SKM-1 (cell line): ENCODE data around the gene ZC2HC1B.
A peak's percentile ranks its signal among the peaks of the same experiment; 100 is the strongest.

Experiments
- DNase-seq: peaks from one replicate; lab custom pipeline; 2025; ENCODE audit not compliant: unreplicated experiment; lab: John Stamatoyannopoulos, UW

ZC2HC1B gene

DNA sequence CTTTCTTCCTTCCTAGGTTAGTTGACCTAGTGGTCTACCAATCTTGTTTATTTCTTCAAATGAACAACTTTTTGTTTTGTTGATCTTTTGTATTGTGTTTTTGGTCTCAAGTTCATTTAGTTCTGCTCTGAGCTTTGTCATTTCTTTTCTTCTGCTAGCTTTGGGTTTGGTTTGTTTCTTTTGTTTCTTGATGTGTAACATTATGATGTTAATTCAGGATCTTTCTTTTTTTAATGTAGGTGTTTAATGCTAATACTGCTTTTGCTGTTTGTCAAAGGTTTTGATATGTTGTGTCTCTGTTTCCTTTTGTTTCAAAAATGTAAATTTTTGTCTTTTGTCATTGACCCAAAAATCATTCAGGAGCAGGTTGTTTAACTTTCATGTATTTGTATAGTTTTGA, 65.7 kb downstream of the ZC2HC1B start:
- DNase-seq = no peak

DNA sequence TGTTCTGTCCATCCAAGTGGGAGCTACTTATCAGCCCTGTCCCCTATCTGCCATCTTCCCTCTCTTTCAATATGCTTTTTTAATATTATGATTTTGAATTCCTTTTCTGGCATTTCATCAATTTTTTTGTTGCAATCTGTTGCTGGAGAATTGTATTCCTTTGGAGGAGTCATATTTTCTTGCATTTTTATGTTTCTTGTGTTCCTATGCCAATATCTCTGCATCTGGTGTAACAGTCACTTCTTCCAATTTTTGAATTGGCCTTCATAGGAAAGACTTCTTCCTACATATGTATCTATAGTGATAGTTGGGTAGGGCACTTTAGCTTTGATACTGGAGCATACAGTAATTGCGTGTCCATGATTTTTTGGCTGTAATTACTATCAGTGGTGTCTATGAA, 70.1 kb downstream of the ZC2HC1B start:
- no peak for DNase-seq

- no peak for DNase-seq
Measured at GRCh38 chr6:143934867-143935266, 70.6 kb downstream of the ZC2HC1B start.

GRCh38 chr6:143936347-143936746, 72.1 kb downstream of the ZC2HC1B start:
- no peak for DNase-seq

DNA sequence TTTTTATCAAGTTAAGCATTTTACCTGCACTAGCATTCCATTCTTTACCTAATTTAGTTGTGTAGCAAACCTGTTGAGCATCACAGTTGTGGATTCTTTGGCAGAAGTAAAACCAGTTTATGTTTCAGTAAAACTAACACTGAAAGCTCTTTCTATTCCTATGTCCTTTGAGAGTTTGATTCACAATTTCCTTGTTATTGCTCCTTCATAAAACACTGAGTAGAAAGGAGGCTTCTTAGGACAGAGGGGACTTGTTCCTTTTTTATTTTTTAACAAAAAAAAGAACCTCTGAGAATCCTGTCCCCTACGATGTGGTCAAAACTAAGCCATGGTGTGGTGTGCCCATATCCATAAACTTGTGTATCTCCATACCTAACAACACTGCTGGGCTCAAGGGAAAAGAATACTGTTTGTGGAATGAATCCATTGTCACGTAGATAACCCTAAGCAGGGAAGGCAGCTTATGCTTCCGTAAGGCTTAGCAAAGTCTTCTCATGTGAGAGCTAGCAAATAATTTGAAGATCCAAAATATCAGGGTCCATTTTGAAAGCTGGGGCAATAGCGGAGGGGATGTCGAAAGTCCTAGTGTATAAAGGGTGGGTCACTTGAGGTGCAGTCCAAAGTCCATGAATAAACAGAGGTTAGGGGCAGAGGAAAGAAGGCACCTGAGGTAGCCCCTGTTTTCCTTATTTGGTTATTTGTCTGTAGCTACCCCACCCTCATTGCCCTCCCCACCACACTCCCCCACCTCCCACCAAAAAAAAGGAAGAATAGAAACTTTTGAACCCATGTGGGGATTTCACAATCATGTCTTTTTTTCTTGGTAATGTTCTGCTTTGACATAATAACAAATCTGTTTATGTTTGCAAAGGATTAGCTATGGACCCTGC, 72.7 kb downstream of the ZC2HC1B start:
- DNase-seq = no peak

DNA sequence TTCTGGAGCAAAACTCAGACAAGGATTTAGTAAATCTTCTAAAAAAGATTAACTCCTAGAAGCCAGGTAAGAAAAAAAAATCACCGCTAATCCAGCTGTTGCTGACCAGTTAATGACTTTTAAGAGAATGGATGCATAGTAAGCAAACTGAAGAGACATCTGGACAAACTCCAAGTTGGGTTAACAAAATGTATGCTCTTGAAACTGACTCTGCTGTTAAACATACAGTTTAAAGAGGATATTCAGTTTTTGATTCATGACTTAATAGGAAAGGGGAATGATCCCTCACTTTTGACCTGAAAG, 73.3 kb downstream of the ZC2HC1B start:
- no peak for DNase-seq

- DNase-seq = no peak
Measured at GRCh38 chr6:143939364-143939763, 75.1 kb downstream of the ZC2HC1B start.

- DNase-seq = peak; percentile 64
Measured at GRCh38 chr6:143940011-143940597, 75.8 kb downstream of the ZC2HC1B start.

DNA sequence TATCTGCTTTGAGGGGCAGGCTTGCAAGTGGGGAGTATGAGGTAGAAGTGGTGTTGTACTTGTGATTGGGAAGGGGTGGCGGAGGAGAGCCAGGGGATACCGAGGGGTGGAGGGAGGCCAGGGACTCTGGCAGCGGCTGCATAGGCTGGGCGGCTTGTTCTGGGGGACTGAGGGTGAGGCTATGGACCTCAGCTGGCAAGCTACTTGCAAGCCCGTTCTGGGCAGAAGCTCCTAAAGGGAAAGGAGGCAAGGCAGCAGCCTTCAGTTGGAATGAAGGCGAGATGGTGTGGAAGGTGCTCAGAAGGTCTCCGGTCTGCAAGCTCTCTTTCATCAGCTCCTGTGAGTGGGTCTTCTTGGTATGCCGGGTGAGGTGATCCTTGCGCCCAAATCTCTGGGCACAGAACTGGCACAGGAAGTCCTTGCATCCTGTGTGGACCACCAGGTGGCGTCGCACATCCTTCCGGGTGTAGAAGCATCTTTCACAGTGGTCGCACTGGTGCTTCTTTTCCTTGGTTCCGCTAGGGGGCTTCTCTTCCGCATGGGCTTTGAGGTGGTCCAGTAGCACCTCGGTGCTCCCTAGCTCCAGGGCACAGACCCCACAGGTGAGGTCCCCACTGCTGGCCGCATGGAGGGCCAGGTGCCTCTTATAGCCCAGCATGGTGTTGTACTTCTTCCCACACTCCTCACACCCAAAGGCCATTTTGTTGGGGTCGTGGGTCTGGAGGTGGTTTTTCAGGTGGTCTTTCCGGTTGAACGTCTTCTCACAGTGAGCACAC, 77.8 kb downstream of the ZC2HC1B start:
- DNase-seq = no peak

DNA sequence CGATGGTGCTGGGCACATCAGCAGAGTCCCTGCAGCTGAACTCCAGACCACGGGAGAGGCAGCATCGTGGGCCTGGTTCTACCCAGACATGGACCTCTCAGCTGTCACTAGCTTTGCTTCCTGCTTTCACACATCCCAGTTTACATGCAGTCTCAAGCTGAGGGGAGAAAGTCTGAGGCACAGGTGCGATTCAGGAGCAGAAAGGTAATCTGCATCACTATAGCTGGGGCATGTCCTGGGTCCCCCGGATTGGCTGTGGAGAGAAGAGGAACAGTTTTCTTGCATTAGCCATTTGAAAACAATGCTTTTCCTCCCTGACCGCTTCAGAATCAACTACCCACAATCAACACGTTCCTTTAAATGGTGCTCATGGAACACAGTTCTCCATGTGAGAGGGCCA, 83.9 kb downstream of the ZC2HC1B start:
- DNase-seq = no peak

- no peak for DNase-seq
Measured at GRCh38 chr6:143949535-143949934, 85.3 kb downstream of the ZC2HC1B start.

GRCh38 chr6:143949962-143950361, 85.7 kb downstream of the ZC2HC1B start:
- no peak for DNase-seq

- no peak for DNase-seq
Measured at GRCh38 chr6:143950875-143951274, 86.6 kb downstream of the ZC2HC1B start.

- DNase-seq = no peak
Measured at GRCh38 chr6:143952060-143952778, 87.9 kb downstream of the ZC2HC1B start.

DNA sequence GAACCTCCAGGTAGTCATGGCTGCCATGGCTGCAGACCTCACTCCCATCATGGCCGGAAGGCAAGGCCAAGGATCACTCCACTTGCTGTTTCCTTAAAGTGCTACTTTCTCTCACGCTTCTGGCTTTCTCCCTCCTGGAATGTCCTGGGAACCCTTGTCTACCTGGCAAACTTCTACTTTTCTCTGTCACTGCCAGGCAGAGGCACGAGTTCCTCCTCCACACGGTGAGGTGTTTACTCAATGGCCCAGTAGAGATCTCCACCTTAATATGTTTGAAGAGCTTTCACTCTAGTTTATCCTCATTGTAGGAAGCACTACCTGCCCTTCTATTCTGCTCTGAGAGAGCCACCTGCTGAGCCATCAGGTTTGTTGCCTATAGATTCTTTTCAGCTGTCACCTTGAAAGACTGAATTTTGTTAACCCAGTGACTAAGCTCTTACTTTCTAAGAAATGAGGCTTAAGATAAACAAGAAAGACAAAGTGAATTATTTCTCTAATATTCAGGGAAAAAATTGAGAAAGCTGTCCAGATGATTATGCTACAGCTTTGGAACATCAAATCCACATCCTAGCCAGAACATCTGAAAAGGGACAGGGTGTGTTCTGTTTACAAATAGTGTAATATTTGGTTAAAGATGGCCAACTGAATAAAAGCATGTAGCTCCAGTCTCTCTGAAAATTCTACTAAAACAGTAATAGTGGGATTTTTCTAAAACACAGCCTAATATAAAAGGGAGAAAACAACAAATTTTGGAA, 88.8 kb downstream of the ZC2HC1B start:
- DNase-seq = no peak

GRCh38 chr6:143953922-143954321, 89.6 kb downstream of the ZC2HC1B start:
- DNase-seq = no peak

DNA sequence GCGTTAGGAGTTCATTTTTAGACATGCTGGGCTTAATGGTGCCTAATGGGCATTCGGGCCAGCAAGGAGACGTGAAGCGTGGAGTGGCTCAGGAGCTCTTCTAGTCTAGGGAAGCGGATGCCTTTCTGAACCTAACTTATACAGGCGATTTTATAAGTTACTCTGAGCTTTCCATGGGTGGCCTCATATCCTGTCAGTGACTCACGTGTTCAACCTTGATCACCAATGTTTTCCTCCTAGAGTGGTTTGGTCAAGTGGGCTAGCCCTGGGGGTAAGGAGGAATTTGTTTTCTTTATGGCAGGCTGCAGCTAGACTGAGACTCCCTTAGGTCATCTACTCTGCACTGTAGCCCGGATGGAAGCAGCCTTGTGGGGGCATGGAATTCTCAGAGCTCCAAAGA, 91.7 kb downstream of the ZC2HC1B start:
- DNase-seq = no peak

- DNase-seq = no peak
Measured at GRCh38 chr6:143957679-143958274, 93.5 kb downstream of the ZC2HC1B start.

- no peak for DNase-seq
Measured at GRCh38 chr6:143958839-143959399, 94.6 kb downstream of the ZC2HC1B start.

DNA sequence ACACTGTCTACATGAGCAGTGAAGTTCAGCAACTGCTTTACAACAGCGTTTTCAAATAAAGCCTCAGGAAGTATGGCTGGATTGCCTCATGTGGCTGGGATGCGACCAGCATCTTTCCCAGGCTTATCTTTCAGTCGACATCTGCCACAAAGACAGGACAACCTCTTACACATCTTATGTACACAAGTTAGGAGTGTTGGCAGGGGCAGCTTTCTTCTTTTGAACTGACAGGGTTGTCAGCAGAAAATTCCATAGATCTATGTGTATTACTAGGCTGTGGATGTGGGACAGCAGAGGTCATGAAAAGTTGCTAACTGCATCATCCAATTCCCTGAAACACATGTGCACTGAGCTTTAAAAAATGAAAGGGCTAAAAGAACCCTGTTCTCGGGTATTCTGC, 95.7 kb downstream of the ZC2HC1B start:
- DNase-seq = no peak
